Gastrocnemius medialis (tissue), 4 donors: ENCODE results near the gene VTI1A. TPM values are rescaled to one million over a fixed set of nuclear protein-coding genes. Genes with fewer than 3 reads are reported as not detected.

Experiments
- ATAC-seq, 2 donors: fragments of 150-250 bp; one replicate each; pipeline ENCODE4 v1.9.1; 2016
- DNase-seq, 2 donors: peaks; one replicate each; pipeline ENCODE4 v3.0.0-alpha.2; 2019
- H3K27ac ChIP-seq, 4 donors: fragments of 200-600 bp; sonication (generic); 1 replicate in 1 of 4; 2 replicates in 3 of 4; pipeline ENCODE4 v1.5.1; 2016 to 2018; ENCODE audit warnings: mild to moderate bottlenecking in 2 of 4, moderate library complexity in 1 of 4
- H3K27me3 ChIP-seq, 3 donors: fragments of 200-600 bp; sonication (generic) in 2 of 3; 1 replicate in 1 of 3; 2 replicates in 2 of 3; pipeline versions ENCODE4 v1.5.1 to v1.6.0; 2016 to 2019; ENCODE audit warnings: mild to moderate bottlenecking in 1 of 3, moderate library complexity in 1 of 3
- H3K36me3 ChIP-seq, 2 donors: fragments of 200-600 bp; sonication (generic) in 1 of 2; one replicate each; pipeline ENCODE4 v1.5.1; 2017 to 2018
- H3K4me1 ChIP-seq, 2 donors: fragments of 200-600 bp; sonication (generic) in 1 of 2; one replicate each; pipeline ENCODE4 v1.5.1; 2016 to 2017; ENCODE audit warnings: mild to moderate bottlenecking in 2 of 2
- H3K4me3 ChIP-seq, 4 donors: fragments of 200-600 bp; sonication (generic) in 3 of 4; 1 replicate in 1 of 4; 2 replicates in 3 of 4; pipeline ENCODE4 v1.5.1; 2016 to 2019; ENCODE audit warnings: mild to moderate bottlenecking in 2 of 4
- H3K9me3 ChIP-seq, 3 donors: fragments of 200-600 bp; sonication (generic) in 2 of 3; 1 replicate in 1 of 3; 2 replicates in 2 of 3; pipeline ENCODE4 v1.5.1; 2016 to 2019
- CTCF ChIP-seq, 5 experiments: fragments of 450-650 bp in 3 of 5; fragments of 200-600 bp in 2 of 5; sonication (generic) in 2 of 5; IDR thresholded peaks in 4 of 5; conservative IDR thresholded peaks in 1 of 5; 1 replicate in 4 of 5; 2 replicates in 1 of 5; pipeline ENCODE4 v1.5.1; 2016 to 2019; ENCODE audit warnings: antibody characterized with exemption in 5 of 5, mild to moderate bottlenecking in 3 of 5, moderate library complexity in 3 of 5
- POLR2A ChIP-seq, 2 donors: fragments of 450-650 bp; IDR thresholded peaks; one replicate each; pipeline ENCODE4 v1.6.1; 2017; ENCODE audit warnings: antibody characterized with exemption in 2 of 2, mild to moderate bottlenecking in 2 of 2, moderate library complexity in 2 of 2
- in situ Hi-C, 4 donors: fragments of 200-750 bp; cut with MboI; loops; one replicate each; pipeline versions ENCODE4 v1.15.0 to v1.8.0; 2017; ENCODE audit warnings: low sequenced_read_pairs in 4 of 4
- intact Hi-C: fragments of 100-400 bp; cut with DNase I; formaldehyde crosslinking; loops from one replicate; pipeline ENCODE4 v1.15.1; 2023; ENCODE audit warnings: low total_unique reads
- total RNA-seq, 4 donors: library from RNA; depleted of rRNA; stranded (reverse); fragments of >200 nt; gene quantifications; one replicate each; pipeline versions ENCODE4 v1.1.0 to v1.2.3, GENCODE V29; 2016

VTI1A gene
- total RNA-seq, 4 donors from 2014 or later, result 26.5 to 51.2 (median 30.6) TPM

GRCh38 chr10:112851588-112852211 lies 404.7 kb downstream of the VTI1A start:
- H3K4me3 ChIP-seq, result no peak overlapping the region
- no peak for DNase-seq
- no peaks in the 10 kb centered on the region for H3K4me1 ChIP-seq
- TF ChIP-seq CTCF (IDR thresholded peaks at IDR 0.05 in 4 of 5, conservative IDR thresholded peaks at IDR 0.05 in 1 of 5), result no peak
- TF ChIP-seq POLR2A (IDR thresholded peaks at IDR 0.05), result no peak
- no peak overlapping the region for H3K27ac ChIP-seq
- H3K9me3 ChIP-seq, result peaks cover 0 to 7% (median 0%) of the 10 kb centered on the region in 3 donors
- H3K27me3 ChIP-seq, result no peaks in the 10 kb centered on the region
- in situ Hi-C loops (no loop called here), intact Hi-C loops (no loop called here)
- H3K36me3 ChIP-seq, result no peaks in the 10 kb centered on the region
- ATAC-seq, result no peak

- ATAC-seq (no peak), DNase-seq (peak; percentile 12 to 33)
Measured at GRCh38 chr10:112852306-112852705, 405.3 kb downstream of the VTI1A start.

GRCh38 chr10:112855134-112855533 lies 408.1 kb downstream of the VTI1A start:
- intact Hi-C loops, result no loop called here
- no peaks in the 10 kb centered on the region for H3K4me1 ChIP-seq
- no peaks in the 10 kb centered on the region for H3K36me3 ChIP-seq
- DNase-seq (no peak), ATAC-seq (no peak)
- H3K27ac ChIP-seq, result no peak overlapping the region
- no peaks in the 10 kb centered on the region for H3K9me3 ChIP-seq
- in situ Hi-C loops, result no loop called here
- no peak overlapping the region for H3K4me3 ChIP-seq
- TF ChIP-seq POLR2A (IDR thresholded peaks at IDR 0.05) (no peak), CTCF (IDR thresholded peaks at IDR 0.05 in 4 of 5, conservative IDR thresholded peaks at IDR 0.05 in 1 of 5) (no peak)
- no peaks in the 10 kb centered on the region for H3K27me3 ChIP-seq

More at GRCh38 chr10:112852306-112852705, 405.3 kb downstream of the VTI1A start:
- TF ChIP-seq CTCF (IDR thresholded peaks at IDR 0.05 in 4 of 5, conservative IDR thresholded peaks at IDR 0.05 in 1 of 5), result no peak
- no peak for TF ChIP-seq POLR2A (IDR thresholded peaks at IDR 0.05)
- intact Hi-C loops (no loop called here), in situ Hi-C loops (no loop called here)
- no peak overlapping the region for H3K27ac ChIP-seq
- H3K27me3 ChIP-seq, result no peaks in the 10 kb centered on the region
- no peaks in the 10 kb centered on the region for H3K4me1 ChIP-seq
- no peaks in the 10 kb centered on the region for H3K36me3 ChIP-seq
- peaks cover 0 to 7% (median 0%) of the 10 kb centered on the region in 3 donors for H3K9me3 ChIP-seq
- H3K4me3 ChIP-seq, result no peak overlapping the region

GRCh38 chr10:112857493-112857892 lies 410.5 kb downstream of the VTI1A start:
- DNase-seq, result no peak
- no peaks in the 10 kb centered on the region for H3K4me1 ChIP-seq
- no peaks in the 10 kb centered on the region for H3K9me3 ChIP-seq
- no peaks in the 10 kb centered on the region for H3K27me3 ChIP-seq
- intact Hi-C loops (no loop called here), in situ Hi-C loops (no loop called here)
- TF ChIP-seq CTCF (IDR thresholded peaks at IDR 0.05 in 4 of 5, conservative IDR thresholded peaks at IDR 0.05 in 1 of 5), result no peak
- no peak for TF ChIP-seq POLR2A (IDR thresholded peaks at IDR 0.05)
- H3K27ac ChIP-seq, result no peak overlapping the region
- ATAC-seq, result no peak
- H3K4me3 ChIP-seq, result no peak overlapping the region
- H3K36me3 ChIP-seq, result no peaks in the 10 kb centered on the region
